ENCODE data around the gene KRT33A. TPM values are rescaled to one million over a fixed set of nuclear protein-coding genes. Genes with fewer than 3 reads are reported as not detected.

Gene KRT33A
- total and polyA plus RNA-seq, 7 donors, result not detected

DNA sequence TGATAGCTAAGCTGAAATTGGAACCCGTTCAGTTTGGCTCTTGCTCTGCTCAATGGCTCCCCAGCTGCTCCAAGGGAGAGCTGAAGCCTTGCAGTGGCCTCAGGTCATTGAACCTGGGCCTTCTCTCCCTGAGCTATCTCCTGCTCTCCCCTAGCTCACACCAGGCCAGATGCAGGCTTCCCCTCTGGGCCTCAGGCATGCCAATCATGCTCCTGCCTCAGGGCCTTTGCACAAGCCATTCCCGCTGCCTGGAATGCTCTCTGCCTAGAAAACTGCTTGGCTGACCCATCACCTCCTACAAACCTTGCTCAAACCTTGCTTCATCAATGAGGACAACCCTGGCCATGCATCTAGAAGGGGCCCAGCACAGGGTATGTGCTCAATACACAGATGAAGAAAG lies 18.4 kb downstream of the KRT33A start:
- no peak for DNase-seq
- intact Hi-C loops (cut with DNase I), result no loop called here
- no peaks in the 10 kb centered on the region for H3K36me3 ChIP-seq

DNA sequence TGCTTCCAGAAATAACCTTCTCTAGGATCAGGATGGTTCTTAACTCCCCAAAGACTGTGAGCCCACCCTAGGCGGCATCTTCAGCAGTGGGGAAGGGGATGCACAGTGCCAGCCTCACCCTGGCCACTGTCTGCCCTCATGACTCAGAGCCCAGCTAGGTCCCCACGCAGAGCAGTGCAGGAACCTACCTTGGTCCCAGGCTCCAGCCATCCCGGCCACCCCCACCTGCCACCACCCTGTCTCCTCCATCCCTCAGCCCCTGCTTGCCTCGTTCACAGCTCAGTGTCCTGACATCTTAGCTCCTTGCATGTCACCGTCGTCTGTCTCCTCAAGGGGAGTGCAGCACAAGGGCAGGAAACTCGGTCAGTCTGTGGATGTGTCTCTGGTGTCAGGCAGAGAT lies 19.0 kb downstream of the KRT33A start:
- Histone ChIP-seq H3K4me1 (no peaks in the 10 kb centered on the region), H3K4me3 (no peak overlapping the region), H3K27ac (no peak overlapping the region), H3K27me3 (no peaks in the 10 kb centered on the region), H3K9me3 (no peaks in the 10 kb centered on the region), H3K36me3 (no peaks in the 10 kb centered on the region)
- no peak for DNase-seq
- TF ChIP-seq, protein P1, sequence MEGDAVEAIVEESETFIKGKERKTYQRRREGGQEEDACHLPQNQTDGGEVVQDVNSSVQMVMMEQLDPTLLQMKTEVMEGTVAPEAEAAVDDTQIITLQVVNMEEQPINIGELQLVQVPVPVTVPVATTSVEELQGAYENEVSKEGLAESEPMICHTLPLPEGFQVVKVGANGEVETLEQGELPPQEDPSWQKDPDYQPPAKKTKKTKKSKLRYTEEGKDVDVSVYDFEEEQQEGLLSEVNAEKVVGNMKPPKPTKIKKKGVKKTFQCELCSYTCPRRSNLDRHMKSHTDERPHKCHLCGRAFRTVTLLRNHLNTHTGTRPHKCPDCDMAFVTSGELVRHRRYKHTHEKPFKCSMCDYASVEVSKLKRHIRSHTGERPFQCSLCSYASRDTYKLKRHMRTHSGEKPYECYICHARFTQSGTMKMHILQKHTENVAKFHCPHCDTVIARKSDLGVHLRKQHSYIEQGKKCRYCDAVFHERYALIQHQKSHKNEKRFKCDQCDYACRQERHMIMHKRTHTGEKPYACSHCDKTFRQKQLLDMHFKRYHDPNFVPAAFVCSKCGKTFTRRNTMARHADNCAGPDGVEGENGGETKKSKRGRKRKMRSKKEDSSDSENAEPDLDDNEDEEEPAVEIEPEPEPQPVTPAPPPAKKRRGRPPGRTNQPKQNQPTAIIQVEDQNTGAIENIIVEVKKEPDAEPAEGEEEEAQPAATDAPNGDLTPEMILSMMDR (IDR thresholded peaks at IDR 0.05), result no peak
- no peak for TF ChIP-seq POLR2AphosphoS5 (IDR thresholded peaks at IDR 0.05)
- TF ChIP-seq POLR2A (IDR thresholded peaks at IDR 0.05), result no peak
- TF ChIP-seq EP300 (IDR thresholded peaks at IDR 0.05), result no peak
- intact Hi-C loops (cut with DNase I), result no loop called here
- 82 to 83% methylated on average over 7 of the region's 7 CpGs for WGBS, 2 donors

More for the DNA sequence above, 18.4 kb downstream of the KRT33A start:
- Histone ChIP-seq H3K4me3 (no peak overlapping the region), H3K27me3 (no peaks in the 10 kb centered on the region), H3K9me3 (no peaks in the 10 kb centered on the region), H3K27ac (no peak overlapping the region), H3K4me1 (no peaks in the 10 kb centered on the region)
- WGBS, 2 donors, result 75 to 88% methylated on average over 2 of the region's 2 CpGs
- no peak for TF ChIP-seq POLR2AphosphoS5 (IDR thresholded peaks at IDR 0.05)
- TF ChIP-seq, protein P1 (IDR thresholded peaks at IDR 0.05), result no peak
- TF ChIP-seq POLR2A (IDR thresholded peaks at IDR 0.05), result no peak
- no peak for TF ChIP-seq EP300 (IDR thresholded peaks at IDR 0.05)

DNA sequence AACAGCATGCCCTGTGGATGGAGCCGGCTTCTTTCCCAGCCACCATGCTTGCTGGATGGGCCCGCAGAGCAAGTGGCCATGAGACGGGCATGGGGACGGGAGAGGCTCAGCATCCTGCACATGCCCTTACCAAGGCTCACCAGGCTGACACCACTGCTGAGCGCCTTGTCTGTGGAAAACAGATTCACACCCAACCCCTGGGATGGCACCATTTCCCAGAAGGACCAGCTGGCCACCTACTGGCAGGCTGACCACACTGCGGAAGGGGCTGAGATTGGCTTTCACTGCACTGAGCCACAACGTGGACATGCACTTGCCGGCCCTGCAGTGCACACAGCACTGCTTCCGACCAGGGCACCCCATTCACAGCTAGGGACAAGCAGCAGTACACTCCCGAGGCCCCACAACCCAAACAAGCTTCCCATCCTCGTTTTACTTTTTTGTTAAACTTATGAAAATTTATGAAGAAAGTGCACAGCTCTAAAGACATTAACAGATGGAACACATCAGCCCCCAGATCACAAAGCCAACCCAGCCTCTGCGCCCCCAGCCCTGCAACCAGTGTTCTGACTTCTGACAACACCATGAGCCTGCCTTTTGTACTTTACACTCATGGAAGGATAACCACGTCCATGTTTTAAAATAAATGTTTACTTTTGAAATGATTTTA lies 21.2 kb downstream of the KRT33A start:
- no peak overlapping the region for H3K4me3 ChIP-seq
- H3K4me1 ChIP-seq, result no peaks in the 10 kb centered on the region
- no peaks in the 10 kb centered on the region for H3K36me3 ChIP-seq
- H3K27me3 ChIP-seq, result no peaks in the 10 kb centered on the region
- intact Hi-C loops (cut with DNase I), result loop anchor here (5.0 kb wide), 1 partner anchor 422 kb away; no protein-coding TSS in a partner anchor
- no peak overlapping the region for H3K27ac ChIP-seq
- DNase-seq, result no peak
- no peaks in the 10 kb centered on the region for H3K9me3 ChIP-seq
- WGBS, 2 donors, result 43 to 60% methylated on average over 13 of the region's 13 CpGs
- TF ChIP-seq, protein P1 (IDR thresholded peaks at IDR 0.05), result peak in 1 of 4 experiments; percentile 34
- no peak for TF ChIP-seq POLR2AphosphoS5 (IDR thresholded peaks at IDR 0.05)

DNA sequence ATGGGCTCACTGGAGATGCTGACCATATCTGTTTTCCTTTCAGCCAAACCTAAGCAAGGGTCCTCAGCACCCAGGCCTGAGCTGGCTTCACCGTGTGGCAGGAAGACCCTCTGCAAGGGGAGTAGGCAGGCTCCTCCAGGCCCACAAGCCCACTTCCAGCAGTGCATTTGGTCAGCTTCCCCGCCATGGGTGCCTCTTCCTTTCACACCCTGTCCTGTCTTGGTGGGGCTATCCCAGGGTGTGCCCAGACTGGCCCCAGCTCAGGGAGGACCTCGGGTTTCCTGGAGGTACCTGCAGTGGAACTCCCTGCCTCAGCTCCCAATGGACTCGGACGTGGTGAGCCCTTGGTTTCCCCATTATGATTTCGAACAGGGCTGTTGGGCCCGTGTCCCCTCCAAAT lies 22.4 kb downstream of the KRT33A start:
- Histone ChIP-seq H3K27ac (no peak overlapping the region), H3K27me3 (no peaks in the 10 kb centered on the region), H3K9me3 (no peaks in the 10 kb centered on the region), H3K36me3 (no peaks in the 10 kb centered on the region), H3K4me3 (no peak overlapping the region), H3K4me1 (no peaks in the 10 kb centered on the region)
- DNase-seq, result no peak
- TF ChIP-seq, protein P1 (IDR thresholded peaks at IDR 0.05), result no peak
- TF ChIP-seq POLR2AphosphoS5 (IDR thresholded peaks at IDR 0.05), result no peak
- TF ChIP-seq EP300 (IDR thresholded peaks at IDR 0.05), result no peak
- no peak for TF ChIP-seq POLR2A (IDR thresholded peaks at IDR 0.05)
- intact Hi-C loops (cut with DNase I), result loop anchor here (5.0 kb wide), 1 partner anchor 421 kb away; no protein-coding TSS in a partner anchor
- 83 to 90% methylated on average over 7 of the region's 7 CpGs for WGBS, 2 donors
